Measurements from ENCODE around the gene PSMB7. TPM values are rescaled to one million over a fixed set of nuclear protein-coding genes. Genes with fewer than 3 reads are reported as not detected.

PSMB7 gene
- total RNA-seq, 1 donor from 2014 or later: 183 TPM

- Histone ChIP-seq H3K79me2 (ENCODE audit: insufficient read depth, low read length) (no peaks in the 10 kb centered on the region), H3K27me3 (ENCODE audit: insufficient read depth, low read length) (no peaks in the 10 kb centered on the region), H3K9me3 (ENCODE audit: insufficient read depth, low read depth, low read length) (no peaks in the 10 kb centered on the region), H3K4me3 (ENCODE audit: insufficient read depth, low read depth, low read length) (no peak overlapping the region), H3K36me3 (ENCODE audit: insufficient read depth, low read length) (peaks cover 19% of the 10 kb centered on the region), H3K4me2 (ENCODE audit: low read length) (no peak overlapping the region), H3K27ac (ENCODE audit: low read depth, low read length) (no peak overlapping the region), H3K4me1 (ENCODE audit: insufficient read depth, low read length) (no peaks in the 10 kb centered on the region), H2AFZ (ENCODE audit: low read depth, low read length) (no peak overlapping the region), H4K20me1 (ENCODE audit: insufficient read depth, low read length) (peaks cover 59% of the 10 kb centered on the region), H3K9ac (ENCODE audit: low read length) (no peak overlapping the region)
- Mint-ChIP-seq H3K27ac (ENCODE audit: unreplicated experiment) (no peak overlapping the region), H3K9me3 (ENCODE audit: unreplicated experiment) (no peaks in the 10 kb centered on the region), H3K4me1 (ENCODE audit: low read depth, unreplicated experiment) (no peaks in the 10 kb centered on the region), H3K36me3 (ENCODE audit: low read depth, unreplicated experiment) (peaks cover 15% of the 10 kb centered on the region), H3K27me3 (ENCODE audit: low read depth, unreplicated experiment) (no peaks in the 10 kb centered on the region), H3K4me3 (ENCODE audit: unreplicated experiment) (no peak overlapping the region)
- FAIRE-seq: no peak
- DNase-seq (ENCODE audit: low read depth): no peak
- no peak for TF ChIP-seq EZH2 (IDR thresholded peaks at IDR 0.05; ENCODE audit: insufficient read depth, low read length)
- no peak for TF ChIP-seq CTCF (IDR thresholded peaks at IDR 0.05; ENCODE audit: insufficient read depth, low read depth, low read length)
Observed at GRCh38 chr9:124330011-124330697, 85.1 kb downstream of the PSMB7 start.

GRCh38 chr9:124329206-124329792, 85.9 kb downstream of the PSMB7 start:
- Histone ChIP-seq H3K27me3 (ENCODE audit: insufficient read depth, low read length) (no peaks in the 10 kb centered on the region), H3K9me3 (ENCODE audit: insufficient read depth, low read depth, low read length) (no peaks in the 10 kb centered on the region), H4K20me1 (ENCODE audit: insufficient read depth, low read length) (peaks cover 56% of the 10 kb centered on the region), H3K9ac (ENCODE audit: low read length) (no peak overlapping the region), H3K4me2 (ENCODE audit: low read length) (no peak overlapping the region), H3K27ac (ENCODE audit: low read depth, low read length) (no peak overlapping the region), H3K36me3 (ENCODE audit: insufficient read depth, low read length) (peaks cover 15% of the 10 kb centered on the region), H3K4me3 (ENCODE audit: insufficient read depth, low read depth, low read length) (no peak overlapping the region), H2AFZ (ENCODE audit: low read depth, low read length) (no peak overlapping the region), H3K4me1 (ENCODE audit: insufficient read depth, low read length) (no peaks in the 10 kb centered on the region), H3K79me2 (ENCODE audit: insufficient read depth, low read length) (no peaks in the 10 kb centered on the region)
- no peak for DNase-seq (ENCODE audit: low read depth)
- FAIRE-seq: no peak
- Mint-ChIP-seq H3K27ac (ENCODE audit: unreplicated experiment) (no peak overlapping the region), H3K4me1 (ENCODE audit: low read depth, unreplicated experiment) (no peaks in the 10 kb centered on the region), H3K27me3 (ENCODE audit: low read depth, unreplicated experiment) (no peaks in the 10 kb centered on the region), H3K36me3 (ENCODE audit: low read depth, unreplicated experiment) (peaks cover 14% of the 10 kb centered on the region), H3K9me3 (ENCODE audit: unreplicated experiment) (no peaks in the 10 kb centered on the region), H3K4me3 (ENCODE audit: unreplicated experiment) (no peak overlapping the region)
- no peak for TF ChIP-seq CTCF (IDR thresholded peaks at IDR 0.05; ENCODE audit: insufficient read depth, low read depth, low read length)
- TF ChIP-seq EZH2 (IDR thresholded peaks at IDR 0.05; ENCODE audit: insufficient read depth, low read length): no peak

- no peaks in the 10 kb centered on the region for H3K9me3 Mint-ChIP-seq (ENCODE audit: unreplicated experiment)
- Histone ChIP-seq H3K27me3 (ENCODE audit: insufficient read depth, low read length) (no peaks in the 10 kb centered on the region), H3K9ac (ENCODE audit: low read length) (no peak overlapping the region), H3K27ac (ENCODE audit: low read depth, low read length) (no peak overlapping the region), H3K4me2 (ENCODE audit: low read length) (no peak overlapping the region), H4K20me1 (ENCODE audit: insufficient read depth, low read length) (peaks cover 47% of the 10 kb centered on the region), H3K4me1 (ENCODE audit: insufficient read depth, low read length) (no peaks in the 10 kb centered on the region), H2AFZ (ENCODE audit: low read depth, low read length) (no peak overlapping the region), H3K79me2 (ENCODE audit: insufficient read depth, low read length) (no peaks in the 10 kb centered on the region), H3K36me3 (ENCODE audit: insufficient read depth, low read length) (peaks cover 17% of the 10 kb centered on the region), H3K9me3 (ENCODE audit: insufficient read depth, low read depth, low read length) (no peaks in the 10 kb centered on the region), H3K4me3 (ENCODE audit: insufficient read depth, low read depth, low read length) (no peak overlapping the region)
- H3K27me3 Mint-ChIP-seq (ENCODE audit: low read depth, unreplicated experiment): no peaks in the 10 kb centered on the region
- no peak for DNase-seq (ENCODE audit: low read depth)
- no peak for TF ChIP-seq CTCF (IDR thresholded peaks at IDR 0.05; ENCODE audit: insufficient read depth, low read depth, low read length)
- no peak for TF ChIP-seq EZH2 (IDR thresholded peaks at IDR 0.05; ENCODE audit: insufficient read depth, low read length)
- peaks cover 10% of the 10 kb centered on the region for H3K36me3 Mint-ChIP-seq (ENCODE audit: low read depth, unreplicated experiment)
- no peaks in the 10 kb centered on the region for H3K4me1 Mint-ChIP-seq (ENCODE audit: low read depth, unreplicated experiment)
- no peak overlapping the region for H3K4me3 Mint-ChIP-seq (ENCODE audit: unreplicated experiment)
- H3K27ac Mint-ChIP-seq (ENCODE audit: unreplicated experiment): no peak overlapping the region
- FAIRE-seq: no peak
Observed at GRCh38 chr9:124328285-124328684, 87.0 kb downstream of the PSMB7 start.
